Right lobe of liver (tissue), 6 donors: ENCODE measurements around the gene SEC14L2. TPM values are rescaled to one million over a fixed set of nuclear protein-coding genes. Genes with fewer than 3 reads are reported as not detected.

Experiments
- ATAC-seq, 4 donors: fragments of 200-7000 bp; cut with Tn5 transposase; one replicate each; pipeline ENCODE4 v1.9.1; 2020; ENCODE audit warnings: mild to moderate bottlenecking in 4 of 4, moderate library complexity in 4 of 4
- DNase-seq, 3 donors: peaks; one replicate each; pipeline ENCODE4 v3.0.0-alpha.2; 2020
- H3K27ac ChIP-seq, 3 donors: fragments of 200-600 bp; one replicate each; pipeline ENCODE4 v1.8.0; 2022
- H3K27me3 ChIP-seq, 2 donors: fragments of 200-600 bp; one replicate each; pipeline ENCODE4 v1.8.0; 2022
- H3K36me3 ChIP-seq, 4 donors: fragments of 200-600 bp; sonication (generic) in 1 of 4; one replicate each; pipeline versions ENCODE4 v1.5.1 to v1.8.0; 2017 to 2022; ENCODE audit warnings: control low read depth in 1 of 4
- H3K4me1 ChIP-seq, 4 donors: fragments of 200-600 bp; sonication (generic) in 1 of 4; one replicate each; pipeline versions ENCODE4 v1.5.1 to v1.8.0; 2017 to 2022; ENCODE audit warnings: control low read depth in 1 of 4
- H3K4me3 ChIP-seq, 3 donors: fragments of 200-600 bp; one replicate each; pipeline ENCODE4 v1.8.0; 2022
- H3K9me3 ChIP-seq, 4 donors: fragments of 200-600 bp; sonication (generic) in 1 of 4; one replicate each; pipeline versions ENCODE4 v1.5.1 to v1.8.0; 2017 to 2022; ENCODE audit warnings: control low read depth in 1 of 4
- POLR2A ChIP-seq: fragments of 450-650 bp; IDR thresholded peaks from one replicate; pipeline ENCODE4 v1.6.1; 2017; ENCODE audit warnings: antibody characterized with exemption, mild to moderate bottlenecking
- WGBS: methylation state at CpG from one replicate; pipeline ENCODE4 v1.1.6; 2018; ENCODE audit warnings: low coverage, low lambda C conversion rate; ENCODE audit not compliant: insufficient coverage; ENCODE audit errors: missing lambda C conversion rate; 5-methylcytosine and 5-hydroxymethylcytosine counted together
- intact Hi-C, 2 donors: fragments of 100-400 bp; cut with DNase I; formaldehyde crosslinking; loops; one replicate each; pipeline versions ENCODE4 v1.11.2 to v1.14.1; 2022
- total RNA-seq, 6 experiments: library from RNA; depleted of rRNA in 2 of 6; stranded (reverse); fragments of >200 nt in 2 of 6; fragmentation: NEBNext Ultra II Directional in 3 of 6; extraction: Animal tissue kit (Norgen Biotek cat#: 25700) in 3 of 6; gene quantifications; one replicate each; pipeline versions ENCODE4 v1.1.0 to v1.2.4, GENCODE V29; 2016 to 2023
- TF ChIP-seq, protein P1 (sequence below), 4 donors: fragments of 200-600 bp in 3 of 4; fragments of 450-650 bp in 1 of 4; IDR thresholded peaks; one replicate each; pipeline versions ENCODE4 v1.5.1 to v1.8.0; 2016 to 2022; ENCODE audit warnings: antibody characterized with exemption in 4 of 4, mild to moderate bottlenecking in 2 of 4
- donor health status: DM: no; HTN: yes; CAD: no.
- donor health status: DM: no; HTN: no; CAD: no.
- donor health status: DM: no; HTN: no; CAD: no.
- donor health status: DM: no; HTN: yes; CAD: no.
- donor health status: DM: no; HTN: yes; CAD: no.

SEC14L2 gene
- total RNA-seq, 6 experiments from 2014 or later, result 42.7 to 240 (median 101) TPM

DNA sequence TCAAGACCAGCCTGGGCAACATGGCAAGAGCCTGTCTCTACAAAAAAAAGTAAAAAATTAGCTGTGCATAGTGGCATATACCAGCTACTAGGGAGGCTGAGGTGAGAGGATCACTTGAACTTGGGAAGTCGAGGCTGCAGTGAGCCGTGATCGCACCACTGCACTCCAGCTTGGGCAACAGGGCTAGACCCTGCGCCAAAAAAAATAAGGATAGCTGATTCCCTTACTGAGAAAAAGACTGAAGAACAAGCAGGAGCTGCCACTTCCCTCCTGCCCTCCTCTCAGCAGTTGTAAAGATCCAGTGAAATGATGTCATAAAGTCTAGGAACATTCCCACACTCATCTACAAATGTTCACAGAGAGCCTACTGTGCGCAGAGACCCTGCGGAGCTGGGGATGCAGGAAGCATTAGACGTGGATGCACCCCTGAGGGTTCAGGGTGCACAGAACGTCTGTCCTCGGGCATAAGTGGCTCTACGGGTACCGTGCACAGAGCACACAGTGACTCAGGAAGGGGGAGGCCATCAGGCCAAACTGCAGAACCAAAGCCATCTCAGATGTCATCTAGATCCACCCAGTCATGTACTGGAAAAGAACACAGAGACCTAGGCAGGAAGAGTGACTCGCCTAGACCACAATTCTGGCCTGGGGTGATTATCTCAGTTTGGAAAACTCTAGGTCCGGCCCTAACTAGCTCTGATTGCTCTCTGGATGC lies 11.7 kb downstream of the SEC14L2 start:
- H3K4me1 ChIP-seq, result peaks cover 0 to 72% (median 11%) of the 10 kb centered on the region in 4 donors
- whole genome bisulfite sequencing, result 64% methylated on average over 12 of the region's 13 CpGs
- intact Hi-C loops, result no loop called here
- H3K36me3 ChIP-seq, result peaks cover 0 to 81% (median 43%) of the 10 kb centered on the region in 4 donors
- H3K27me3 ChIP-seq, result no peaks in the 10 kb centered on the region
- no peak for DNase-seq
- no peak overlapping the region for H3K4me3 ChIP-seq
- no peak for ATAC-seq
- H3K27ac ChIP-seq, result no peak overlapping the region
- H3K9me3 ChIP-seq, result no peaks in the 10 kb centered on the region
- TF ChIP-seq POLR2A, result no peak
- TF ChIP-seq, protein P1, sequence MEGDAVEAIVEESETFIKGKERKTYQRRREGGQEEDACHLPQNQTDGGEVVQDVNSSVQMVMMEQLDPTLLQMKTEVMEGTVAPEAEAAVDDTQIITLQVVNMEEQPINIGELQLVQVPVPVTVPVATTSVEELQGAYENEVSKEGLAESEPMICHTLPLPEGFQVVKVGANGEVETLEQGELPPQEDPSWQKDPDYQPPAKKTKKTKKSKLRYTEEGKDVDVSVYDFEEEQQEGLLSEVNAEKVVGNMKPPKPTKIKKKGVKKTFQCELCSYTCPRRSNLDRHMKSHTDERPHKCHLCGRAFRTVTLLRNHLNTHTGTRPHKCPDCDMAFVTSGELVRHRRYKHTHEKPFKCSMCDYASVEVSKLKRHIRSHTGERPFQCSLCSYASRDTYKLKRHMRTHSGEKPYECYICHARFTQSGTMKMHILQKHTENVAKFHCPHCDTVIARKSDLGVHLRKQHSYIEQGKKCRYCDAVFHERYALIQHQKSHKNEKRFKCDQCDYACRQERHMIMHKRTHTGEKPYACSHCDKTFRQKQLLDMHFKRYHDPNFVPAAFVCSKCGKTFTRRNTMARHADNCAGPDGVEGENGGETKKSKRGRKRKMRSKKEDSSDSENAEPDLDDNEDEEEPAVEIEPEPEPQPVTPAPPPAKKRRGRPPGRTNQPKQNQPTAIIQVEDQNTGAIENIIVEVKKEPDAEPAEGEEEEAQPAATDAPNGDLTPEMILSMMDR (IDR thresholded peaks at IDR 0.05), result no peak

DNA sequence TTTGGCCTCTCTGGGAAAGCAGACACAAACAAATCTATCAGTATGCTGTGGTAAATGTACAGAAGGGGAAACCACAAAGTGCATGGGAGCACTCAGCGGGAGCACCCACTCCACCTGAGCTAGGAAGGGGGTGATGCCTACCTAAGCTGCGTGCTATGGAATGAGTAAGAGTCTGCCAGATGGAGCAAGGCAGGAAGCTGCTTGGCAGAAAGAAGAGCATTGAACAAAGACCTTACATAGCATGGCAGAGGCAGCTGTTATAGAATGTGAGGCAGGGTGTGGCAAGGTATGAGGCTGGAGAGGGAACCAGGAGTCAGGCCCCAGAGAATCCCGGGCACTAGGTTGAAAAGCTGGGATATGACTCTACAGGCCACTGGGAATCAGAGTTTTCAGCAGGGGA lies 15.0 kb downstream of the SEC14L2 start:
- DNase-seq (no peak), ATAC-seq (no peak)
- no peak for TF ChIP-seq POLR2A
- TF ChIP-seq, protein P1 (IDR thresholded peaks at IDR 0.05), result no peak
- 82% methylated on average over 3 of the region's 3 CpGs for WGBS
- intact Hi-C loops, result no loop called here
- peaks cover 0 to 76% (median 15%) of the 10 kb centered on the region in 4 donors for H3K4me1 ChIP-seq
- H3K4me3 ChIP-seq, result no peak overlapping the region
- no peak overlapping the region for H3K27ac ChIP-seq
- peaks cover 0 to 98% (median 54%) of the 10 kb centered on the region in 4 donors for H3K36me3 ChIP-seq
- no peaks in the 10 kb centered on the region for H3K9me3 ChIP-seq
- no peaks in the 10 kb centered on the region for H3K27me3 ChIP-seq

DNA sequence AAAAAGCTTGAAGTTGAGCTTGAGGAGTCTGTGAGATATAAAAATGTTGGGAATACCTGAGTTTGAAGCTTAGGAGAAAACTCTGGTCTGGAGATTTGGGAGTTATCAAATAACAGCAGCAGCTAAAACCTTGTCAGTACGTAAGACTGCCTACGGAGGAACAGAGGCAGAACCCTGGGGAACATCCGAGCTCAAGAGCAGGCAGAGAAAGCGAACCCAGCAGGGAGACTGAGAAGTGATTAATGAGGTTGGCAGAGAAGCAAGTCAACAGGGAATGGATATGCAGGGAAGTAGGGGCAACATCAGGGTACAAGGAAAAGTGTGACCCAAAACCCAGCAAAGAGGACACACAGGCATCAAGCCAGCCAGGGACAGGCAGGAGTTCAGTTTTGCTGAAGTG lies 16.2 kb downstream of the SEC14L2 start:
- Histone ChIP-seq H3K4me3 (no peak overlapping the region), H3K9me3 (no peaks in the 10 kb centered on the region), H3K4me1 (peaks cover 0 to 77% (median 20%) of the 10 kb centered on the region in 4 donors), H3K27me3 (no peaks in the 10 kb centered on the region), H3K27ac (no peak overlapping the region), H3K36me3 (peaks cover 0 to 98% (median 49%) of the 10 kb centered on the region in 4 donors)
- 87% methylated on average over 4 of the region's 4 CpGs for WGBS
- DNase-seq (no peak), ATAC-seq (no peak)
- intact Hi-C loops, result no loop called here
- no peak for TF ChIP-seq POLR2A

DNA sequence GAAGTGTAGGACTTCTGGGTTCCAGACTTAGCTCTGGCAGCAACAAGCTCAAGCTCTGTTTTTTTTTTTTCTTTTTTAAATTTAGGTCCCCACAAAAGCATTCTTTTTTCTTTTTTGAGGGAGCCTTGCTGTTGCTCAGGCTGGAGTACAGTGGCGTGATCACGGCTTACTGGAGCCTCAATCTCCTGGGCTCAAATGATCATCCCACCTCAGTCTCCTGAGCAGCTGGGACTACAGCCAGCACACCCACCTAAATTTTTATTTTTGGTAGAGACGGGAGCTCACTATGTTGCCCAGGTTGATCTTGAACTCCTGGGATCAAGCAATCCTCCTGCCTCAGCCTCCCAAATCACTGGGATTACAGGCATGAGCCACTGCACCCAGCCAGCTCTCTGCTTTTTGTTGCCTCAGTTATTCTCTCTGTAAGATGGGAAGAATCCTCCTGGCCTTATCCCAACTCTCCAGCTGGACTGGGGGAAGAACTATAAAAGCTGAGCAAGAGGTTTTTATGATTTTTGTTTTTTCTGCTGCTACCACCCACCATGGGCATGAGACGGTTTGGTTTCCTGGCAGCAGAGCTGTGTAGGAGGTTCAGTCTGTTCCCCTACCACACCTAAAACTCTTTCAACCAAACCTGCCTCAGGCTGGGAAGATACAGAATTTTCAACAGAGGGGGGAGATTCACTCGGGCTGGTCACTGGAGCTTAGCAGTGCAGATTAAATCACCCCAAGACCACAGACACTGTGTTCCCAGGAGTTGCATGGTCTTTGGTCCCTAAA lies 17.1 kb downstream of the SEC14L2 start:
- no peak for DNase-seq
- Histone ChIP-seq H3K27ac (no peak overlapping the region), H3K4me3 (no peak overlapping the region), H3K4me1 (peaks cover 0 to 83% (median 24%) of the 10 kb centered on the region in 4 donors), H3K27me3 (no peaks in the 10 kb centered on the region), H3K9me3 (no peaks in the 10 kb centered on the region), H3K36me3 (peaks cover 0 to 95% (median 44%) of the 10 kb centered on the region in 4 donors)
- WGBS, result 74% methylated on average over 4 of the region's 5 CpGs
- TF ChIP-seq, protein P1 (IDR thresholded peaks at IDR 0.05), result no peak
- TF ChIP-seq POLR2A, result no peak
- ATAC-seq, result no peak
- intact Hi-C loops, result no loop called here
